NCI-H2227 treated with DMSO at 0.1 percent for 48 hours (cell line): ENCODE measurements around the gene PGD.

Experiments
- DNase-seq: peaks from one replicate; lab custom pipeline; 2025; lab: John Stamatoyannopoulos, UW

The PGD gene

GRCh38 chr1:10398734-10399443 lies at the start of gene PGD:
PGD (plus strand) TSS chr1:10399064; CDS start chr1:10399118, 54 bp downstream.
- DNase-seq, result peak; percentile 97

- no peak for DNase-seq
Measured at GRCh38 chr1:10353282-10353681, 45.6 kb upstream of the PGD start.

GRCh38 chr1:10353693-10354092 lies 45.2 kb upstream of the PGD start:
- no peak for DNase-seq

- no peak for DNase-seq
Measured at GRCh38 chr1:10360045-10360444, 38.8 kb upstream of the PGD start.

- no peak for DNase-seq
Measured at GRCh38 chr1:10361515-10361914, 37.3 kb upstream of the PGD start.

GRCh38 chr1:10368194-10368593 lies 30.7 kb upstream of the PGD start:
- DNase-seq, result no peak

- no peak for DNase-seq
Measured at GRCh38 chr1:10374442-10374860, 24.4 kb upstream of the PGD start.

GRCh38 chr1:10377365-10378029 lies 21.4 kb upstream of the PGD start:
- peak; percentile 49 for DNase-seq

GRCh38 chr1:10378081-10378841 lies 20.6 kb upstream of the PGD start:
- no peak for DNase-seq

GRCh38 chr1:10379101-10379620 lies 19.7 kb upstream of the PGD start:
- DNase-seq, result no peak

GRCh38 chr1:10379676-10380075 lies 19.2 kb upstream of the PGD start:
- DNase-seq, result no peak

- DNase-seq, result no peak
Measured at GRCh38 chr1:10380594-10381275, 18.1 kb upstream of the PGD start.

GRCh38 chr1:10383630-10384029 lies 15.2 kb upstream of the PGD start:
- no peak for DNase-seq

GRCh38 chr1:10384219-10384618 lies 14.6 kb upstream of the PGD start:
- DNase-seq, result no peak

- DNase-seq, result no peak
Measured at GRCh38 chr1:10386761-10387676, 11.8 kb upstream of the PGD start.

GRCh38 chr1:10387677-10388386 lies 11.0 kb upstream of the PGD start:
- DNase-seq, result peak; percentile 46

- no peak for DNase-seq
Measured at GRCh38 chr1:10388387-10388715, 10.5 kb upstream of the PGD start.

GRCh38 chr1:10389271-10389973 lies 9.4 kb upstream of the PGD start:
- no peak for DNase-seq

- no peak for DNase-seq
Measured at GRCh38 chr1:10396870-10397269, 2.0 kb upstream of the PGD start.

GRCh38 chr1:10398278-10398733 lies 558 bp upstream of the PGD start:
- DNase-seq, result no peak
